Stimulated activated CD8-positive, alpha-beta memory T cell treated with anti-CD3 and anti-CD28 coated beads, Interleukin-7, amount 100 ng/mL, for 1 hour (primary cell): ENCODE data around the gene GDPD3.
"Not testable (repeated sequence)": the region's sequence is repeated elsewhere in the genome, so short reads cannot be mapped to it uniquely, and the experiment has no call there.

Experiments used
- DNase-seq, 2 donors: peaks; one replicate each; pipeline ENCODE4 v3.0.0-alpha.2; 2020; ENCODE audit warnings: low read depth in 2 of 2

GDPD3 gene

DNA sequence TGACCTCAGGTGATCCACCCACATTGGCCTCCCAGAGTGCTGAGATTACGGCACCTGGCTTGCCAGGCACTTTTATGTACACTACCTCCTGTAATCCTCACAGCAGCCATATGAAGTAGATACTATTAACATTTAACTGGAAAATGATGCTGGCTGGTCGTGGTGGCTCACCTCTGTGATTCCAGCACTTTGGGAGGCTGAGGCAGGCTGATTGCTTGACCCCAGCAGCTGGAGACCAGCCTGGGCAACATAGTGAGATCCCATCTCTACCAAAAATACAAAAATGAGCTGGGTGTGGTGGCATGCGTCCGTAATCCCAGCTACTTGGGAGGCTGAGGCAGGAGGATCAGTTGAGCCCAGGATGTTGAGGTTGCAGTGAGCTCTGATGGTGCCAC lies 11.6 kb upstream of the GDPD3 start:
- no peak for DNase-seq

DNA sequence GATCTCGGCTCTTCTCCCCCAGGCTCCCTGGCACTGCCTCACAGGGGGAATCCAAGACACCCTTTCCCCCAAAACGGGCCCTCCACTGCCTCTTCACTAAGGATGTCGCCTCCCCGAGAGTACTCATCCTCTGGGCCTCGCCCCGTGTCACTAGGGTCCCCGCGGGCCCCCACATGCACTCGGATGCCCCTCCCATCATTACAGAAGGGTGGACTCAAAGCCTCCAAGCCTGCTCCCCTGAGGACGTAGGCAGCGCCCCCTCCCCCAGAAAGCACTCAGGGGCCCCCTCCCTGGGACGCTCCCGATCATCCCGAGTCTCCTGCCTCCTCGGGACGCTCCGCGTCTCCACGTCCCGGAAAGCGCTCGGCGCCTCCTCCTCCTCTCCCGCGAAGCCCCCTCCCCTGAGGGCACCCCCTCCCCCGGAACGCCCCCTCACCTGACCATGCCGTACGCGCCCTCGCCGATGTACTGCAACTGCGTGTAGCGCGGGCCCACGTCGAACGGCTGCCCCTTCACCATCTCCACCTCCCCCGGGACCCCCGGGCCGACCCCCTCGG lies 9.3 kb upstream of the GDPD3 start:
- no peak for DNase-seq

GRCh38 chr16:30121741-30122571 lies 8.6 kb upstream of the GDPD3 start:
- no peak for DNase-seq

- no peak for DNase-seq
Measured at GRCh38 chr16:30120340-30121105, 7.2 kb upstream of the GDPD3 start.

DNA sequence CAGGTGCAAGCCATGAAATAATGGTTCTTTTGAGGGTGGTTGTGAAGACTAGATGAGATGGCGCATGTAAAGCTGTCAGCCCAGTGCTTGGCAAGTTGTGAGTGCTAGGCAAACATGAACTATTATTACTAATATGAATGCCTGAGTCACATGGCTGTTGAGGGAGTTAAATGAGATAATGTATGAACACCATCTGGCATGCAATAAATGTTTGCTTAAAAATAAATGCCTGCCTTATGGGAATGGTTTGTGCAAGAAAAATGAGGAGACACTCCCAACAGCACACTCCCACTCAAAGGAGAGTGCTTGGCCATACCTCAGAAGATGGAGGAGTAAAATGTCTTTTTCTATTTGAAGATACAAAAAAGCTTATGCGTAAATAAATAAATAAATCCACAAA lies 6.1 kb upstream of the GDPD3 start:
- no peak for DNase-seq

- DNase-seq, result no peak
Measured at GRCh38 chr16:30117768-30118167, 4.4 kb upstream of the GDPD3 start.

- DNase-seq, result no peak
Measured at GRCh38 chr16:30116291-30117207, 3.2 kb upstream of the GDPD3 start.

GRCh38 chr16:30115238-30115637 lies 1.9 kb upstream of the GDPD3 start:
- DNase-seq, result no peak

DNA sequence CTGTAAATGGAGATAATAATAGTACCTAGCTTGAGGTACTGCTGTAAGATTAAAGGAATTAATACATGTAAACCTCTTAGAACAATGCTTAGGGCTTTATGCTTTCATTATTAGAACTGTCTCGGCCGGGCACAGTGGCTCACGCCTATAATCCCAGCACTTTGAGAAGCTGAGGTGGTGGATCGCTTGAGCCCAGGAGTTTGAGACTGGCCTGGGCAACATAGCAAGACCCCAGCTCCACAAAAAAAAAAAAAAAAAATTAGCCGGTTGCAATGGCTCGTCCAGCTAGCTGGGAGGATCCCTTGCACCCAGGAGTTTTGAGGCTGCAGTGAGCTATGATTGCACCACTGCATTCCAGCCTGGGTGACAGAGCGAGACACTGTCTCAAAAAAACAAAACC lies 1.5 kb upstream of the GDPD3 start:
- not testable (repeated sequence) for DNase-seq

DNA sequence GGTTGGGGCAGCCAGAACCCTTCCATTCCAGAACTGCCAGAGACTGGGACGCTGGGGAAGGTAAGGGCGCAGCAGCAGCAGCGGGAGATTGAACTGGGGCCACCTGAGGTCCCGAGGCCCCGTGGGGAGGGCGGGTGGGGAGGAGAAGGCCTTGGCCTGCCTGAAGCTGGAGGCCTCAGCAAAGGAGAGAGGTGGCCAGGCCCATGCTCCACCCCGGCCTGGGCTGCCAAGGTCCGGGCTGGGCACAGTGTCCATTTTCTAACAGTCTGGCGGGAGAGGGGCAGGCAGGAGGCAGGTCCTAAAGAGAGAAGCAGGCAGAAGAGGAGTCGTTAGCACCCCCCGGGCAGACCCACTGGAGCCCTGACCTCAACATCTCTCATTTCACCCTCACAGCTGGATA lies 1.1 kb upstream of the GDPD3 start:
- no peak for DNase-seq

GRCh38 chr16:30113711-30114333 lies 485 bp upstream of the GDPD3 start:
- no peak for DNase-seq

- DNase-seq, result no peak
Measured at GRCh38 chr16:30112197-30113030, 923 bp downstream of the GDPD3 start.

DNA sequence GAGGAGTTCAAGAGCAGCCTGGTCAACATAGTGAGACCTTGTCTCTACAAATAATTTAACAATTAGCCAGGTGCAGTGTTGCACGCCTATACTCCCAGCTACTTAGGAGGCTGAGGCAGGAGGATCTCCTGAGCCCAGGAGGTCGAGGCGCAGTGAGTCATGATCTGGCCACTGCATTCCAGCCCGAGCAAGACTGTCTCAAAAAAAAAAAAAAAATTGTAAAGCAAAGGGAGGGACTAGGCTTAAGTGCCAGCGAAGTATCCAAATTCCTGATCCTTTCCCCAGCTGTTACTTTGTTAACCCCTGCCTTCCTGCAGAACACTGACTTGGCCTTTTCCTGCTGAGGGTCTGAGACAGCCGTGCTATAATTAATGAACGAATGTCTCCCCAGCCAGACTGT lies 2.7 kb downstream of the GDPD3 start:
- DNase-seq, result no peak

- no peak for DNase-seq
Measured at GRCh38 chr16:30108059-30108850, 5.1 kb downstream of the GDPD3 start.

DNA sequence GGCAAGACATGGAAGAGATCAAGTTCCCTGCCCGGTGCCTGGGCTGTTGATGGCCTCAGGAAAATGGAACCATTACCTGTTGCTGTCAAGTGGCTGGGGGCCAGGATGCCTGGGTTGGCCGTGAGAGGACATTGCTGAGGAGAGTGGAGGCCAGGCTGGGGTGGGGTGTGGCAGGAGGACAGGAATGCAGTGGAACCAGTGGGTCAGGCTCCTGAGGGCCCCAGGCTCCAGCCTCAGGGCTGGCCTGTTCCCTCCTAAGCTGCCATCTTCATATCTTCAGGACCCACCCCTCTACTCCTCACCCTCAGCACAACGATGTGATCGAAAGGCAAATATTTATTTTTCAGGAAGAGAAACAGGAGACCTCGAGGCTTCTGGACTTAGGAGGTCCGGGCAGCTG lies 8.8 kb downstream of the GDPD3 start:
- no peak for DNase-seq

DNA sequence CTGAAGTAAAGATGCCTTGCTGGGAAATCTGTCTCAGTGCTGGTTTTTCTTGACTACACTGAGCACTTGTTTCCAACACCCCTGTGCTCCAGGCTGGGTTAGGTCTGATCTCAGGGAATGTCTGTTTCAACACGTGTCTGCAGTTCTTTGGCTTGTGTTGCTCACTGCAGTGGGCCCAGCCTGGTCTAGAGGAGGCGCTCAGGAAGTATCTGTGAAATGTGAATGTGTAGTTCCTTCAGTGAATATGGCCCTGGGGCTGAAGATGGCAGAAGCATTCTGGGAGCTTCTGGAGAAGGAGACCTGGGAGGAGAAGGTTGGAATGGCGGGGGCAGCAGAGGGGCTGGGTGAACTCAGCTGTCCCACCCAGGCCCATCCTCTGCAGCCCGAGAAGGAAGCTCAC lies 9.2 kb downstream of the GDPD3 start:
- no peak for DNase-seq

GRCh38 chr16:30096862-30097563 lies 16.3 kb downstream of the GDPD3 start:
- DNase-seq, result no peak

GRCh38 chr16:30096105-30096861 lies 17.1 kb downstream of the GDPD3 start, which contains the start of gene YPEL3:
Gene YPEL3 (minus strand): TSS chr16:30096213. CDS start chr16:30095482, 731 bp downstream.
- peak; percentile 70 to 73 for DNase-seq
